Stimulated activated CD8-positive, alpha-beta memory T cell treated with anti-CD3 and anti-CD28 coated beads, Interleukin-4, amount 100 ng/mL, for 24 hours (primary cell): ENCODE measurements around the gene MACROD2.

Experiments
- DNase-seq: peaks from one replicate; pipeline ENCODE4 v3.0.0-alpha.2; 2020; ENCODE audit warnings: low read depth

MACROD2 gene

GRCh38 chr20:14711652-14712051 is 716.3 kb downstream of the MACROD2 start:
- DNase-seq, result no peak

- DNase-seq, result no peak
These were observed 717.0 kb downstream of the MACROD2 start for GRCh38 chr20:14712302-14712739.

GRCh38 chr20:14715400-14715799 is 720.1 kb downstream of the MACROD2 start:
- DNase-seq, result no peak

- no peak for DNase-seq
These were observed 721.1 kb downstream of the MACROD2 start for GRCh38 chr20:14716351-14716801.

GRCh38 chr20:14717134-14717999 is 722.1 kb downstream of the MACROD2 start:
- DNase-seq, result no peak

GRCh38 chr20:14720251-14720650 is 724.9 kb downstream of the MACROD2 start:
- DNase-seq, result no peak

GRCh38 chr20:14721926-14722452 is 726.7 kb downstream of the MACROD2 start:
- no peak for DNase-seq

GRCh38 chr20:14723614-14724013 is 728.3 kb downstream of the MACROD2 start:
- DNase-seq, result no peak

- DNase-seq, result no peak
These were observed 728.7 kb downstream of the MACROD2 start for GRCh38 chr20:14724036-14724435.

- no peak for DNase-seq
These were observed 729.2 kb downstream of the MACROD2 start for GRCh38 chr20:14724468-14724867.

- DNase-seq, result no peak
These were observed 731.3 kb downstream of the MACROD2 start for GRCh38 chr20:14726591-14726990.

GRCh38 chr20:14727485-14728150 is 732.3 kb downstream of the MACROD2 start:
- DNase-seq, result no peak

GRCh38 chr20:14729390-14729789 is 734.1 kb downstream of the MACROD2 start:
- DNase-seq, result no peak

- no peak for DNase-seq
These were observed 737.0 kb downstream of the MACROD2 start for GRCh38 chr20:14732343-14732742.

GRCh38 chr20:14732996-14733395 is 737.7 kb downstream of the MACROD2 start:
- DNase-seq, result no peak

- DNase-seq, result no peak
These were observed 745.1 kb downstream of the MACROD2 start for GRCh38 chr20:14740380-14740779.

GRCh38 chr20:14741616-14742015 is 746.3 kb downstream of the MACROD2 start:
- DNase-seq, result no peak

GRCh38 chr20:14744723-14745122 is 749.4 kb downstream of the MACROD2 start:
- no peak for DNase-seq

- no peak for DNase-seq
These were observed 750.5 kb downstream of the MACROD2 start for GRCh38 chr20:14745830-14746229.

GRCh38 chr20:14751191-14751590 is 755.9 kb downstream of the MACROD2 start:
- no peak for DNase-seq

- no peak for DNase-seq
These were observed 762.4 kb downstream of the MACROD2 start for GRCh38 chr20:14757728-14758127.

GRCh38 chr20:14758356-14758755 is 763.0 kb downstream of the MACROD2 start:
- DNase-seq, result no peak

- no peak for DNase-seq
These were observed 764.7 kb downstream of the MACROD2 start for GRCh38 chr20:14759979-14760378.
